Stimulated activated naive CD8-positive, alpha-beta T cell treated with anti-CD3 and anti-CD28 coated beads, Interleukin-15, Interleukin-2, amounts not matched to agents 100 U/mL and 50 U/mL, for 24 hours (primary cell): ENCODE measurements around the gene ZC3H7B.
"Not testable (repeated sequence)": the region's sequence is repeated elsewhere in the genome, so short reads cannot be mapped to it uniquely, and the experiment has no call there.

Experiments
- ATAC-seq: fragments of 150-1000 bp; cut with Tn5 transposase; one replicate; pipeline ENCODE4 v1.10.0; 2021
- DNase-seq: peaks from one replicate; pipeline ENCODE4 v3.0.0; 2021

The ZC3H7B gene

DNA sequence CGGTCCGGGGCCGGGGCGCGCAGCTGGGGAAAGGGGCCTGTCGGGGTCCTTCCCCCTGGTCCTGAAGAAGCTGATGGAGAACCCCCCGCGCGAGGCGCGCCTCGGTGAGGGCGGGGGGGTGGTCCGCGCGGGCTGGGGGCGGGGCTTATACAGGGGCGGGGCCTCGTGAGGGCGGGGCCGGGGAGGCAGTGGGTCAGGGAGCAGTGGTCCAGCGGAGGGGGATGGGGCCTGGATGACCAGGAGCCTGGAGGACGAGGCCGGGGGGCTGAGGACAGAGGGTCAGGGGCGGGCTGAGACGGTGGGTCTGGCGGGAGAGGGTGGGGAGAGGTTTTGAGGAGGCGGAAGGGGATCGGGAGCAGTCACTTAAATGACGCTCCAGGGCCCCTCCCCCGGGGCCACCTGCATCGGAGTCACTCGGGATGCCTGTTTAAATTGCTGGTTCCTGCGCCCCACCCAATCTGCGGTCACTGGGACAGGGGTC is 80.8 kb downstream of the ZC3H7B start:
- DNase-seq (peak; percentile 63), ATAC-seq (peak; percentile 34)

DNA sequence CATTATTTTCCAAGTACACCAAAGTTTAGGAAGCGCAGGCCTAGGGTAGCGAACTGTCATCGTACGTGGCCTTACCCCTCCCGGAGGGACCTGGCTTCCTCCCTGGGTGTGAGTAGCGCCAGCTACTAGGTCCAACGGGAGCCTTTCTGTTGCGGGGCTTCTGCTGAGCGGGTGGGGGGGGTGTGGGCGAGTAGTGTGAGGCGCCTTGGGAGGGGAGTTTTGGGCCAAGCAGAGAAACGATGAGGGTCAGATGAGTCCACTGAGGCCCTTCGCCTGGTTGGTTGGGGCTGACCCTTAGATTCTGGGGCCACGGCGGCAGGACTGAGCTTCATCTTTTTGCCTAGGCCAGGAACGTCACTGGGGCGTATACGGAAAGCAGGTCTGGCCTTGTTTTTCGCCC is 81.3 kb downstream of the ZC3H7B start:
- ATAC-seq = no peak
- DNase-seq = peak; percentile 10

DNA sequence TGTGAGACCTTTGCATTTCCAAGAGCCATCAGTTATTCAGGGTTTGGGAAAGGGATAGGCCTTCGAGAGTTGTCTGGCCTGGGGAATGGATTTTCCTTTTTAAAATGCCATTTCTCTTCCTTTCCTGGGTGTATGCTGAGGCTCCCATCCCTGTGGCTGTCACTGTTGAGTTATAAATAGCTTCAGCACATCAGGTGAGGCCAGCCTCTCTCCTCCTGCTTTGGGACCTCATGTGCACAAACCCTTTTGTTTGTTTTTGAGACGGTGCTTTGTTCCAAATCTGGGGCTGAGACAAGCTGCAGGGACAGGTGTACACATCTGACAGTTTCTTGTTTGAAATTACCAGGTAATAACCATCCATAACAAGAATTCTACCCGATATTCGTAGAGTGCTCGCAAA is 81.8 kb downstream of the ZC3H7B start:
- DNase-seq = no peak

DNA sequence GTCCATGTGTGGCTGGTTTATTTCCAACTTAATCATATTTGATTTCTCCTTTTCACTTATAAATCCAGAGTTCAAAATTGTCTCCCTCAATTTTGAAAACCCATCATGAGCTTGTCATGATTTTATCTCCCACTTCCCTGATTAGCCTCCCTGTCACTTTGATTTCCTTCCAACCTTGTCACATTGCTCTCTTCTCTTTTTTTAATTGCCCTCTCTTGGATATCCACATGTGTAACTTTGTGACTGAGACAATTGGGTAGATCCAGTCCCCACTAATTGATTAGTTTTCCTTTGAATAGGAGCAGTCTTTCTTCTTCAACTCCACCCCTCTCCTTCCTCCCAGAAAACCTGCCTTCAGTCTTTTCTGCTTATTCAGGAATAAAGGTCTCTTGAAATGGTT is 82.8 kb downstream of the ZC3H7B start:
- no peak for ATAC-seq
- no peak for DNase-seq

More for the DNA sequence above, 81.8 kb downstream of the ZC3H7B start:
- no peak for ATAC-seq

DNA sequence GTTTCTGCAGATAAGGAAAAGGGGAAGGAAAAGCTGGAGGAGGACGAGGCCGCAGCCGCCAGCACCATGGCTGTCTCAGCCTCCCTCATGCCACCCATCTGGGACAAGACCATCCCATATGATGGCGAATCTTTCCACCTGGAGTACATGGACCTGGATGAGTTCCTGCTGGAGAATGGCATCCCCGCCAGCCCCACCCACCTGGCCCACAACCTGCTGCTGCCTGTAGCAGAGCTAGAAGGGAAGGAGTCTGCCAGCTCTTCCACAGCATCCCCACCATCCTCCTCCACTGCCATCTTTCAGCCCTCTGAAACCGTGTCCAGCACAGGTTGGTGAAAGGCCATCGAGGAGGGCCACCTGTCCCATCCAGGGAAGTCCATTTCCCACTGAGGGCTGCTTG is 86.0 kb downstream of the ZC3H7B start:
- DNase-seq (no peak), ATAC-seq (no peak)

DNA sequence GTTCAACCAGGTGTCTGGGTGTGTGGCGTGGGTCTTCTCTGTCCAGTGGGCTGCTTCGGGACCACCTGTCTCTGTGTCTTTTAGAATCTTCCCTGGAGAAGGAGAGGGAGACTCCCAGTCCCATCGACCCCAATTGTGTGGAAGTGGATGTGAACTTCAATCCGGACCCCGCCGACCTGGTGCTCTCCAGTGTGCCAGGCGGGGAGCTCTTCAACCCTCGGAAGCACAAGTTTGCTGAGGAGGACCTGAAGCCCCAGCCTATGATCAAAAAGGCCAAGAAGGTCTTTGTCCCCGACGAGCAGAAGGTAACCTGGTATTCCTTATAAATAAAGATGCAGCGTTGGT is 92.7 kb downstream of the ZC3H7B start:
- DNase-seq (no peak), ATAC-seq (no peak)

DNA sequence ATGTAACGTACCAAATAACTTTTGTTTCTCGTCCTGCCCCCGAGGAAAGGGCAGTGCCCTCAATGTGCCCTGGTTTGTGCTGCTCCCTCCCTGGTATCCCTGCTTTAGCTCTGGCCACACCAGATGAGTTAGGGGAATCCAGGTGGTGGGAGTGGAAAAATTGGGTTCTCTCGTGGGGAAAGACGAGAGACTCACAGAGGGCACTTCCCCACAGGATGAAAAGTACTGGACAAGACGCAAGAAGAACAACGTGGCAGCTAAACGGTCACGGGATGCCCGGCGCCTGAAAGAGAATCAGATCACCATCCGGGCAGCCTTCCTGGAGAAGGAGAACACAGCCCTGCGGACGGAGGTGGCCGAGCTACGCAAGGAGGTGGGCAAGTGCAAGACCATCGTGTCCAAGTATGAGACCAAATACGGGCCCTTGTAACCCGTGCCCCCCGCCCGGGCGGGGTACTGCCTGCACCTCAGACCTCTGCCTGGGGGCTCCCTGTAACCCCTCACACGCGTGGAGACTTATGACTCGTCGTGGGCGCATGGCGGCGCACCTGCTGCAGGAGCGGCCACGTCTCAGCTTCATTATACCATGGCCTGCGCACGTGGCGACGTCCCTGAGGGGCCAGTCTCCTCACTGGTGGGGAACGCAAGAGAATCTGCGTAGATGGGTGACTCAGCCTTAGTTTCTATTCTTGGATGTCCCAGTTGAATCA is 94.4 kb downstream of the ZC3H7B start:
- no peak for DNase-seq
- no peak for ATAC-seq

DNA sequence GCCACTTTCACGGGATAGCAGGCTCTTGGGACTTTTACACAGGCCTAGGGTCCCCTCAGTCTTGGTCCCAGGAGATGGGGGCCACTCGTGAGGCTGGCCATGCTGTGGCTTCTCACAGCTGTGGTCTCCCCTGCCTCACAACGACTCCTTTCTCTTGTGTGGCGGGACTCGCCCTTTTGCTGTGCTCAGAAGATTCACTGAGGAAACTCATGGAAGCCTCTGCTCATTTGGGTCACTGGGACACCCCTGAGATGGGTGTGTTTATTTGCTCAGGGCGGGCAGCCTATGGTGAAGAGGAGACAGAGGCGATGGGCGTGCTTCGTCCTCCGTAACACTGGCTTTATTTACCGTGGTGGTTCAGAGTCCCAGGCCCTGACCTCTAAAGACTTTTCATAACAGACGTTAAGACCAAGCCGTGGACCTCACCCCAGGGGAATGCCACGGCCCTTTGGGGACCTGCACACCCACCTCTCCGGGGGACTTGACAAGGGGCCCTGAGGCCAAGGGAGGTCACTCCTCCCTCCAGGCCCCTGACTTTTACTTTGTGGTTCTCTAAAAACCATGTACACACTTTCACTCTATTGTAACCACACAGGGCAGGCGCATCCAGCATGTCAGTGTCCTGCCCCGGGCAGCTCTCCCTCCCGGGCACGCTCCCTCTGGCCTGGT is 96.0 kb downstream of the ZC3H7B start:
- DNase-seq = no peak
- ATAC-seq = no peak

DNA sequence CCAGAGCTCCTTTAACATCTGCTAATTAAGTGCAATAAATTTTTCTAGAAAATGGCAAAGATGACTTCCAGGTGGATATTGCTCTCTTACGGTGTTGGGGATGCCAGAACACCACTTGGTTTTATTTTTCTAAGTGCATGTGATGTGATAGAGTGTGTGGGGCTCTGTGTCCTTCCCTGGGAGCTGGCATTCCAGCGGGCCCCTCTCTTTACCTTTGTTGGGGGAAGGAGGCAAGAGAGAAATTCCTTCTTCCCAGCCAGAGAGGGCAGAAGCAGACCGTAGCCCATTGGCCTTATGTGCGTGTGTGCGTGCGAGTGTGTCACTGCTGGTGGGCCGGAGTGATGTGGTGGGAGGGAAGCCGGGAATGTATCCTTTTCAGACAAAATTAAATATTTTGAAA is 97.6 kb downstream of the ZC3H7B start:
- no peak for ATAC-seq

DNA sequence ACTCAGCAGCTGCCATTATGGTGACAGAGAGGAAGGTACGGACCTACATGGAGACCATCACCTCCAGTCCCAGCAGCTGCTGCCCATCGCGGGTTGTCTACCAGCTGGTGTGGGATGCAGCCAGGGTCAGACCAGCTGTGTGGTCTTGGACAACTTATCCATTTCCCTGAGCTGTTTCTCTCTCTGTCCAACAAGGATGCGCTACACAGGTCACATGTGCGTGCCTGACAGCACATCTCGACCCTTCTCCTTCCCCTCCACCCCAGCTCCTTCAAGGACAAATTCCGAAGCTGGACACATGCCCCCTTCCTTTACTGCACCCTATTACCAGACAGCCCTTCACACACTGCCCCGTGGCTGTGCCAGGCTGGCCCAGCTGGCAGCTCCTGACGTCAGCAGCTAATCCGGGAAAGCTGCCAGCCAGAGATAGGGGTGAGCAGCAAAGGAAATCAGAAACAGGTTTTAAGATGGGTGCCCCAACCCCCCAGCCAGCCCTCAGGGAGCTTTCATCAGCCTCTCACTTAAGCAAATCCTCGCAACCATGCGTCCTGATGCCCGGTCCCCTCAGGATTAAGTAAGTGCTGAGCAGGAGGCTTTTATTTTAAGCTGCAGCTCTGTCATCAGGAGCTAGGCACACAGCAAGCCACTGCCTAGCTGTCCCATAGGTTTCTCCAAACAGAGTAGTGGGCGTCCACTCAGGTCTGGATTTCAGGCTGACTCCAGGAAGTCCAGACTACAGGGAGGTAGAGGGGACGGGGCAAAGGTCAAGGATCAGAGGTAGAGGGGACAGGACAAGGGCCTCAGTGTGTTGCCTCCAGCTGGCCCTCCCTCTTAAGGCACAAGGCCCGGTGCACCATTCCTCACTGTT is 100.7 kb downstream of the ZC3H7B start:
- DNase-seq = no peak
- ATAC-seq = no peak

More for the DNA sequence above, 97.6 kb downstream of the ZC3H7B start:
- DNase-seq = no peak

DNA sequence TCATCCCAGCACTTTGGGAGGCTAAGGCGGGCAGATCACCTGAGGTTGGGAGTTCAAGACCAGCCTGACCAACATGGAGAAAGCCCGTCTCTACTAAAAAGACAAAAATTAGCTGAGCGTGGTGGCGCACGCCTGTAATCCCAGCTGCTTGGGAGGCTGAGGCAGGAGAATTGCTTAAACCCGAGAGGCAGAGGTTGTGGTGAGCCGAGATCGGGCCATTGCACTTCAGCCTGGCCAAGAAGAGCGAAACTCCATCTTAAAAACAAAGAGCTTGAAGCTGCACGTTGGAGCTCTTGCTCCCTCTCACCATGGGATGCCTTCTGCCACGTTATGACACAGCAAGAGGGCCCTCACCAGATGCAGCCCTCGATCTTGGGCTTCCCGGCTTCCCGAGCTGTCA is 101.5 kb downstream of the ZC3H7B start:
- DNase-seq, ATAC-seq: not testable (repeated sequence)

DNA sequence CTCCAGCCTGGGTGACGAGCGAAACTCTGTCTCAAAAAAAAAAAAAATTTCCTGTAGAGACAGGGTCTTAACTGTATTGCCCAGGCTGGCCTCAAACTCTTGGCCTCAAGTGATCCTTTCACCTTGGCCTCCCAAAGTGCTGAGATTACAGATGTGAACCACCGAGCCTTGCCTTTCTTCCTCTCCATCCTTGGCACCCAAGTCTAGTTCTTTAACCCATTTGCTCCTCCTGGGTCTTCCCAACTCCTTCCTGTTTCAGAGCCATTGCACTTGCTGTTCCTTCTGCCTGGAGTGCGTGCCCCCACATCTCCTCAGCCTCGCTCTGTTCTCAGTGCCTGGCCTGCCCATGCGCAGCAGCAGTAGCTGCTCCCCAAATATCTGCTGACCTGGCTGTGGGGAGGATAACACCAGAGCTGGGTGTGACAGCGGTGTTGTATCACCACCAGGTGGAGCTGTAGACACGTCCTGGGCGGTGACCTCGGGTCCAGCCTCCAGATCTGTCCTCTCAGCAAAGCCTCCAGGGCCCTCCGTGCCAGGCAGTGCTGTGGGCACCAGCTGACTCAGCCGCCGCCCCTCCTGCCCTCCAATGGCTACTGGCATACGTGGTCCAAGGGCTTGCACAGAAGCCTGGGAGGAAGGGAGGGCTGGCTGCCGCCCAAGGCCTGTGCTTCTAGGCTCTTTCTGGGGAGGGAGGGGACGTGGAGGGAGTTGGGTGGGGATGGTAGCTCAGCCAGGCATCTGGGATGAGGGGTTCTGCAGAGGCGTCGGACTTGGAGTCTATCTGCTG is 102.4 kb downstream of the ZC3H7B start:
- DNase-seq (peak; percentile 87), ATAC-seq (peak; percentile 99)

DNA sequence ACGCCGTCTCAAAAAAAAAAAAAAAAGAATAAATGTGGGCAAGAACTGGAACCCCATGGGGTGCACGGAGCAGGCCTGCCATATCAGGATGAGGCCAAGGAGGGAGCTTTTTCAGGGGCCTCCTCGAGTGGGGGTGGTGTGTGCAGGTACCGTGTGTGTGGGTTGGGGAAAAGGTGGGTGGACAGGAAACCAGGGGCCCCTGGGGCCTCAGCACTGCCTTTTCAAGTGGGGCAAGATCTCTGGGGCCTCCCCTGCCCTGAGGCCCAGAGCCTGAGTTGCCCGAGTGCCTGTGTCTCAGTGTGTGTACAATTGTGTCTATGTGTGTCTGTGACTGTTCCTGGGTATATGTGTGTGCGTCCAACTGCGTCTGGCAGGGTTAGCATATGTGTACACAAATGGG is 104.3 kb downstream of the ZC3H7B start:
- DNase-seq = peak; percentile 52
- ATAC-seq = peak; percentile 44

DNA sequence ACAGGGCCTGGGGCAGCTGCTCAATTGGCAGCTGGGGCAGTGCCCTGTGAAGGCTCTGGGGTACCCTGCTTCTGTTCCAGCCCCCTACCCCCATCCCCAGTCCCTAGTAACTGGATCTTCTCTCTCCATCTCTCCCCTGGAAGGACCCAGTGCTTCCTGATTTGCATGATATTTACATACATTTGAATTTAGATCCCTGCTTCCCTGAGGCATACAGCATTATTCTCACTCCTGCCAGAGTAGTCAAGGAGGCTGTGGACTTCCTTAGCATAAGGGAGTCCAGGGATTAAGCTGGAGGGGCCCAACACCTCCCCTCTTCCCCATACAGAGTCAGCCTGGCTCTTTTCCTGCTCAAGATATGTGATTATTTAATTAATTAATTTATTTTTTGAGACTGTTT is 105.1 kb downstream of the ZC3H7B start:
- ATAC-seq = no peak
- no peak for DNase-seq

DNA sequence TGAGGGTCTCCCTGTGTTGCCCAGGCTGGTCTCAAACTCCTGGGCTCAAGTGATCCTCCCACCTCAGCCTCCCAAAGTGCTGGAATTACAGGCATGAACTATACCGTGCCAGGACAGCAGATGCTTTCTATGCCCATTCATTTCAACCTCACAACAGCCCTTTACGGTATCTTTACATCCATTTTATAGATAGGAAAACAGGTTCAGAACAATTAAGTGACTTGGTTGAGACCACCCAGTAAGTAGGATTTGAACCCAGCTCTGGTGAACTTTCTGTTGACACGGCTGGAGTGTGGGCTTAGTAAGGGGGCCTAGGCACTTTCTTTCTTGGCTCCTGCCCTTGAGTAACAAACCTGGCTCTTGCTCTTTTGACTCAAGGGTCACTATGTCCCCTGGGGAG is 106.1 kb downstream of the ZC3H7B start:
- ATAC-seq (no peak), DNase-seq (no peak)

DNA sequence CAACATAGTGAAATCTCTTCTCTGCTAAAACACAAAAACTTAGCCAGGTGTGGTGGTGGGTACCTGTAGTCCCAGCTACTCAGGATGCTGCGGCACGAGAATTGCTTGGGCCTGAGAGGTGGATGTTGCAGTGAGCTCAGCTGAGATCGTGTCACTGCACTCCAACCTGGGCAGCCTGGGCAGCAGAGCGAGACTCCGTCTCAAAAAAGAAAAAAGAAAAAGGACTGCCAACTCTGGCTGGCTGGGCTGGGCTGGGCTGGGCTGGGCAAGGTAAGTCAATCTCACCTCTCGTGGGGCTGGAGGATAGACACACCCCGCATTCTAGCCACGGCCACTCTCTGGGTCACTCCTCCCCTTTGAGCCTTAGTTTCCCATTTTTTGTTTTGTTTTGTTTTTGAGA is 107.3 kb downstream of the ZC3H7B start:
- ATAC-seq (no peak), DNase-seq (no peak)
